Panc1 (cell line): ENCODE data around the gene LIM2. TPM values are rescaled to one million over a fixed set of nuclear protein-coding genes. Genes with fewer than 3 reads are reported as not detected.

Experiments used
- ATAC-seq: fragments of 200-7000 bp; cut with Tn5 transposase; 2 replicates; pipeline ENCODE4 v1.9.1; 2020; ENCODE audit warnings: mild to moderate bottlenecking, moderate library complexity
- BruUV-seq: library from RNA; stranded (reverse); fragments of 400-500 nt; replicated peaks from 2 replicates; lab custom pipeline; 2021; lab: Mats Ljungman, UMichigan
- CTCF ChIA-PET: fragments of 300-600 bp; sonication (Branson Sonifier 250); formaldehyde crosslinking; loops from one replicate; lab custom pipeline; 2022; ENCODE audit warnings: antibody characterized with exemption; lab: Charles Lee
- POLR2A ChIA-PET: fragments of 300-600 bp; sonication (Branson Sonifier 250); formaldehyde crosslinking; loops from one replicate; lab custom pipeline; 2022; ENCODE audit warnings: antibody characterized with exemption; lab: Charles Lee
- DNase-seq: peaks from one replicate; pipeline ENCODE4 v3.0.0-alpha.2; 2010; ENCODE audit warnings: low read depth, low spot score
- H3K27ac ChIP-seq: 2 replicates; pipeline ENCODE4 v1.5.1; 2011; ENCODE audit warnings: mild to moderate bottlenecking, low read length, inconsistent platforms
- H3K27me3 ChIP-seq: fragments of 200-500 bp; sonication (Bioruptor generic); 2 replicates; pipeline ENCODE4 v1.6.0; 2014; ENCODE audit warnings: low read length, inconsistent platforms; ENCODE audit not compliant: control insufficient read depth, insufficient read depth
- H3K36me3 ChIP-seq: fragments of 200-500 bp; sonication (Bioruptor generic); 2 replicates; pipeline ENCODE4 v1.5.1; 2014; ENCODE audit warnings: inconsistent platforms, mild to moderate bottlenecking, low read length, moderate library complexity; ENCODE audit not compliant: control insufficient read depth, insufficient read depth
- H3K4me1 ChIP-seq: 2 replicates; pipeline ENCODE4 v1.5.1; 2011; ENCODE audit warnings: inconsistent platforms, mild to moderate bottlenecking, low read length, moderate library complexity; ENCODE audit not compliant: control insufficient read depth, insufficient read depth
- H3K4me3 ChIP-seq, 2 experiments: 2 replicates each; pipeline ENCODE4 v1.5.1; 2011 to 2012; ENCODE audit warnings: low read depth in 2 of 2, low read length in 2 of 2, mild to moderate bottlenecking in 2 of 2, inconsistent platforms in 1 of 2, moderate library complexity in 1 of 2
- H3K9me3 ChIP-seq: fragments of 200-500 bp; sonication (Bioruptor generic); 2 replicates; pipeline ENCODE4 v1.5.1; 2014; ENCODE audit warnings: low read depth, mild to moderate bottlenecking, inconsistent platforms, low read length, moderate library complexity; ENCODE audit not compliant: control insufficient read depth, insufficient read depth
- POLR2AphosphoS5 ChIP-seq: IDR thresholded peaks from 2 replicates; pipeline ENCODE4 v1.6.1; 2012; ENCODE audit warnings: mild to moderate bottlenecking, low read depth, low read length, moderate library complexity
- SIN3A ChIP-seq: IDR thresholded peaks from 2 replicates; pipeline ENCODE4 v1.6.1; 2012; ENCODE audit warnings: low read depth, mild to moderate bottlenecking, low read length, moderate library complexity, borderline replicate concordance; ENCODE audit not compliant: insufficient read depth
- TCF7L2 ChIP-seq: IDR thresholded peaks from 2 replicates; pipeline ENCODE4 v1.6.1; 2011; ENCODE audit warnings: mild to moderate bottlenecking, low read depth, low read length, inconsistent platforms
- in situ Hi-C: cut with HindIII; loops from 2 replicates; pipeline ENCODE4 v1.10.0; 2016; ENCODE audit warnings: low sequenced_read_pairs, low pct_unique_long_range_greater_than_20kb
- intact Hi-C: fragments of 100-400 bp; cut with micrococcal nuclease; formaldehyde crosslinking; loops from one replicate; pipeline ENCODE4 v1.10.0; 2022; ENCODE audit not compliant: unreplicated experiment
- total RNA-seq: library from RNA; stranded (reverse); gene quantifications from one replicate; pipeline ENCODE4 v1.2.1, GENCODE V29; 2021; ENCODE audit not compliant: unreplicated experiment
- TF ChIP-seq, protein P1 (sequence below), 2 experiments: IDR thresholded peaks; 2 replicates each; pipeline ENCODE4 v1.6.1; 2011 to 2012; ENCODE audit warnings: low read depth in 2 of 2, control low read depth in 1 of 2, low read length in 1 of 2, mild to moderate bottlenecking in 1 of 2, moderate library complexity in 1 of 2; ENCODE audit not compliant: insufficient read depth in 1 of 2
- TF ChIP-seq, protein P2 (sequence below): fragments of 450-650 bp; IDR thresholded peaks from 2 replicates; pipeline ENCODE4 v1.5.1; 2017; ENCODE audit warnings: mild to moderate bottlenecking

LIM2 gene
- total RNA-seq, 1 experiment from 2014 or later = not detected

DNA sequence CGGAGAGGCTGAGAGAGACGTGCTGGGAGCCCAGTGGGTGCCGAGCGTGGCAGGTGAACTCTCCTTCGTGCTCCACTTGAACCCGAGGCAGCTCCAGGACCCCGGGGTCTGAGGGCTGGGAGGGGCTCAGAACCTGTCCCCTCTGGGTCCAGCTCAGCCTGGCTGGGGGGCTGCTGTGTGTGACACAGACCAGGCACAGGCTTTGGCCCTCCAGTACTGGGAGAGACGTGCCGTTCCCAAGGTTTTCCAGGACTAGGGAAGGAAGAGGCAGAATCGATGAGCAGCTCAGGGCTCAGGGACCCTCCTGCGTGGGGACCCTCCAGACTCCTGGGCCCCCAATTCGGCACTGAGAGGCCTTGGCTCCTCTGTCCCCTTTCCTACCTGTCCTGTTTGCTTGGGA lies 27.4 kb upstream of the LIM2 start:
- ATAC-seq = no peak

DNA sequence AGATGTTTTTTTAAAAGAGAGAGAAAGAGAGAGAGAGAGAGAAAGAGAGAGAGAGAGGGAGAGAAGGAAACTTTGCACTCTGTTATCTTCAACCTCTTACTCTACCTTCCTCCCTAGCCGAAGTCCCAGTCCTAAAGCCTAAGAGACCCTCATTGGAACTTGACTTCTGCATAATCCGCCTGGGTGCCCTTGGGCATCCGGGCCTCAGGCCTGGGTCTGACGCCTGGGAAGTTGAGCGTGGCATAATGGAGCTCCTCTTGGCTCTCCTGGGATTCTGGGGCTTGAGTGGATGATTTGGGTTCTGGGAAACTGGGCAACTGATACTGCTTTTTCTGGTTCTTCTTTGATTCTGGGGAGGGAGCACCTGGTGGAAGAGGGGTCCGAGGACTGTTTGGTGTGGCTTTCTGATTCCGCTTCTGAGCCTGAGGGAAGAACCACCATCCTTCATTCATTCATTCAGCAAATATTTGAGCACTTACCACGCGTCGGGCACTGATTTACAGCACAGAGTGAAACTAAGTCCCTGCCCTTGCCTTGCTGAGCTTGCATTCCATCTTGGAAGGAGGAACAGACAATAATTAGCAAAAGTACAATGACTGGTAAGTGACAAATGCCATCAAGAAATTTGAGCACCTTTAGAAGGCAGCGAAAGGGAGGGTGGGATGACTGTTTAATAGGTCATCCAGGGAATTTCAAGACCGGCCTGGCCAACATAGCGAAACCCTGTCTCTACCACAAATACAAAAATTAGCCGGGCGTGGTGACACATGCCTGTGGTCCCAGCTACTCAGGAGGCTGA lies 23.4 kb upstream of the LIM2 start:
- H3K4me3 ChIP-seq = no peak overlapping the region
- ChIA-PET POLR2A (no interaction called here), CTCF (no interaction called here)
- DNase-seq (no peak), ATAC-seq (no peak)
- TF ChIP-seq, protein P1, sequence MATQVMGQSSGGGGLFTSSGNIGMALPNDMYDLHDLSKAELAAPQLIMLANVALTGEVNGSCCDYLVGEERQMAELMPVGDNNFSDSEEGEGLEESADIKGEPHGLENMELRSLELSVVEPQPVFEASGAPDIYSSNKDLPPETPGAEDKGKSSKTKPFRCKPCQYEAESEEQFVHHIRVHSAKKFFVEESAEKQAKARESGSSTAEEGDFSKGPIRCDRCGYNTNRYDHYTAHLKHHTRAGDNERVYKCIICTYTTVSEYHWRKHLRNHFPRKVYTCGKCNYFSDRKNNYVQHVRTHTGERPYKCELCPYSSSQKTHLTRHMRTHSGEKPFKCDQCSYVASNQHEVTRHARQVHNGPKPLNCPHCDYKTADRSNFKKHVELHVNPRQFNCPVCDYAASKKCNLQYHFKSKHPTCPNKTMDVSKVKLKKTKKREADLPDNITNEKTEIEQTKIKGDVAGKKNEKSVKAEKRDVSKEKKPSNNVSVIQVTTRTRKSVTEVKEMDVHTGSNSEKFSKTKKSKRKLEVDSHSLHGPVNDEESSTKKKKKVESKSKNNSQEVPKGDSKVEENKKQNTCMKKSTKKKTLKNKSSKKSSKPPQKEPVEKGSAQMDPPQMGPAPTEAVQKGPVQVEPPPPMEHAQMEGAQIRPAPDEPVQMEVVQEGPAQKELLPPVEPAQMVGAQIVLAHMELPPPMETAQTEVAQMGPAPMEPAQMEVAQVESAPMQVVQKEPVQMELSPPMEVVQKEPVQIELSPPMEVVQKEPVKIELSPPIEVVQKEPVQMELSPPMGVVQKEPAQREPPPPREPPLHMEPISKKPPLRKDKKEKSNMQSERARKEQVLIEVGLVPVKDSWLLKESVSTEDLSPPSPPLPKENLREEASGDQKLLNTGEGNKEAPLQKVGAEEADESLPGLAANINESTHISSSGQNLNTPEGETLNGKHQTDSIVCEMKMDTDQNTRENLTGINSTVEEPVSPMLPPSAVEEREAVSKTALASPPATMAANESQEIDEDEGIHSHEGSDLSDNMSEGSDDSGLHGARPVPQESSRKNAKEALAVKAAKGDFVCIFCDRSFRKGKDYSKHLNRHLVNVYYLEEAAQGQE (IDR thresholded peaks at IDR 0.05; ENCODE audit: insufficient read depth in 1 of 2, low read depth in 2 of 2, low read length in 1 of 2) = no peak
- TF ChIP-seq, protein P2, sequence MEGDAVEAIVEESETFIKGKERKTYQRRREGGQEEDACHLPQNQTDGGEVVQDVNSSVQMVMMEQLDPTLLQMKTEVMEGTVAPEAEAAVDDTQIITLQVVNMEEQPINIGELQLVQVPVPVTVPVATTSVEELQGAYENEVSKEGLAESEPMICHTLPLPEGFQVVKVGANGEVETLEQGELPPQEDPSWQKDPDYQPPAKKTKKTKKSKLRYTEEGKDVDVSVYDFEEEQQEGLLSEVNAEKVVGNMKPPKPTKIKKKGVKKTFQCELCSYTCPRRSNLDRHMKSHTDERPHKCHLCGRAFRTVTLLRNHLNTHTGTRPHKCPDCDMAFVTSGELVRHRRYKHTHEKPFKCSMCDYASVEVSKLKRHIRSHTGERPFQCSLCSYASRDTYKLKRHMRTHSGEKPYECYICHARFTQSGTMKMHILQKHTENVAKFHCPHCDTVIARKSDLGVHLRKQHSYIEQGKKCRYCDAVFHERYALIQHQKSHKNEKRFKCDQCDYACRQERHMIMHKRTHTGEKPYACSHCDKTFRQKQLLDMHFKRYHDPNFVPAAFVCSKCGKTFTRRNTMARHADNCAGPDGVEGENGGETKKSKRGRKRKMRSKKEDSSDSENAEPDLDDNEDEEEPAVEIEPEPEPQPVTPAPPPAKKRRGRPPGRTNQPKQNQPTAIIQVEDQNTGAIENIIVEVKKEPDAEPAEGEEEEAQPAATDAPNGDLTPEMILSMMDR = no peak
- no peak for TF ChIP-seq TCF7L2
- no peak for TF ChIP-seq SIN3A
- TF ChIP-seq POLR2AphosphoS5 = no peak
- intact Hi-C loops = no loop called here
- no peak overlapping the region for H3K27ac ChIP-seq
- no peaks in the 10 kb centered on the region for H3K36me3 ChIP-seq
- H3K9me3 ChIP-seq = no peaks in the 10 kb centered on the region
- BruUV-seq = no TSS peak
- in situ Hi-C loops = no loop called here
- H3K4me1 ChIP-seq = no peaks in the 10 kb centered on the region; the same call in 1 of the 2 replicates
- no peaks in the 10 kb centered on the region for H3K27me3 ChIP-seq

More for the DNA sequence above, 27.4 kb upstream of the LIM2 start:
- intact Hi-C loops = no loop called here
- no peaks in the 10 kb centered on the region for H3K36me3 ChIP-seq
- H3K9me3 ChIP-seq = no peaks in the 10 kb centered on the region
- H3K4me3 ChIP-seq = no peak overlapping the region
- H3K27ac ChIP-seq = no peak overlapping the region
- BruUV-seq = no TSS peak
- ChIA-PET CTCF (interaction anchor here (0.6 kb wide), 1 partner anchor 874 kb away, joined by 10 read pairs; no protein-coding TSS in a partner anchor), POLR2A (no interaction called here)
- TF ChIP-seq, protein P2 = no peak
- no peak for TF ChIP-seq SIN3A
- TF ChIP-seq, protein P1 (IDR thresholded peaks at IDR 0.05; ENCODE audit: insufficient read depth in 1 of 2, low read depth in 2 of 2, low read length in 1 of 2) = no peak
- TF ChIP-seq TCF7L2 = no peak
- TF ChIP-seq POLR2AphosphoS5 = no peak
- DNase-seq = no peak
- H3K27me3 ChIP-seq = no peaks in the 10 kb centered on the region
- in situ Hi-C loops = no loop called here
- no peaks in the 10 kb centered on the region for H3K4me1 ChIP-seq
